Neural cell (in vitro differentiated cells): ENCODE results near the gene ACOX3.

Experiments used
- REST ChIP-seq: IDR thresholded peaks from 2 replicates; pipeline ENCODE4 v1.6.1; 2012; ENCODE audit warnings: borderline replicate concordance
- SMC3 ChIP-seq: fragments of 450-650 bp; conservative IDR thresholded peaks from 2 replicates; pipeline ENCODE4 v1.6.1; 2014; ENCODE audit warnings: antibody characterized with exemption, mild to moderate bottlenecking, moderate library complexity; ENCODE audit not compliant: poor library complexity
- TF ChIP-seq, protein P1 (sequence below): fragments of 450-650 bp; IDR thresholded peaks from 2 replicates; pipeline ENCODE4 v1.5.1; 2014; ENCODE audit warnings: antibody characterized with exemption, mild to moderate bottlenecking, moderate library complexity; ENCODE audit not compliant: poor library complexity, severe bottlenecking

- TF ChIP-seq REST (no peak), SMC3 (no peak)
- TF ChIP-seq, protein P1, sequence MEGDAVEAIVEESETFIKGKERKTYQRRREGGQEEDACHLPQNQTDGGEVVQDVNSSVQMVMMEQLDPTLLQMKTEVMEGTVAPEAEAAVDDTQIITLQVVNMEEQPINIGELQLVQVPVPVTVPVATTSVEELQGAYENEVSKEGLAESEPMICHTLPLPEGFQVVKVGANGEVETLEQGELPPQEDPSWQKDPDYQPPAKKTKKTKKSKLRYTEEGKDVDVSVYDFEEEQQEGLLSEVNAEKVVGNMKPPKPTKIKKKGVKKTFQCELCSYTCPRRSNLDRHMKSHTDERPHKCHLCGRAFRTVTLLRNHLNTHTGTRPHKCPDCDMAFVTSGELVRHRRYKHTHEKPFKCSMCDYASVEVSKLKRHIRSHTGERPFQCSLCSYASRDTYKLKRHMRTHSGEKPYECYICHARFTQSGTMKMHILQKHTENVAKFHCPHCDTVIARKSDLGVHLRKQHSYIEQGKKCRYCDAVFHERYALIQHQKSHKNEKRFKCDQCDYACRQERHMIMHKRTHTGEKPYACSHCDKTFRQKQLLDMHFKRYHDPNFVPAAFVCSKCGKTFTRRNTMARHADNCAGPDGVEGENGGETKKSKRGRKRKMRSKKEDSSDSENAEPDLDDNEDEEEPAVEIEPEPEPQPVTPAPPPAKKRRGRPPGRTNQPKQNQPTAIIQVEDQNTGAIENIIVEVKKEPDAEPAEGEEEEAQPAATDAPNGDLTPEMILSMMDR = no peak
These were observed 70.3 kb downstream of the ACOX3 start for GRCh38 chr4:8370106-8370787.
